Activated CD4-positive, alpha-beta T cell treated with anti-CD3 and anti-CD28 coated beads, Interleukin-2, amount 50 U/mL, for 16 hours (primary cell): ENCODE data around the gene CROCC2.

Source experiments
- DNase-seq: peaks from one replicate; pipeline ENCODE4 v3.0.0-alpha.2; 2020

Gene CROCC2

DNA sequence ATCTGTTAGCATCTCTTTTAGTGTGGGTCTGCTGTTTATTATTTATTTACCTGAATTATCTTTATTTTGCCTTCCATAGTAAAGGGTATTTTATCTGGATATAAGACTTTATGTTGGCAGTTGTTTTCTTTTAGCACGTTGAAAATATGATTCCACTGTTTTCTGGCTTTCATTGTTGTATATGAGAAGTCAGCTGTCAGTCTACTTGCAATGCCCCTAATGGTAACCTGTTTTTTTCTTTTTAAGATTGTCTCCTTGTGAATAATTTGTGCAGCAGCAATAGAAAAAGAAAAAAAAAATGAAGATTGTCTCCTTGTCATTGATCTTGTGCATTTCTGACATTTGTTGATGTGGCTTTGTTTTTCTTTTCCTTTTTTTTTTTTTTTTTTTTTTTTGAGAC lies 119.5 kb downstream of the CROCC2 start:
- no peak for DNase-seq

DNA sequence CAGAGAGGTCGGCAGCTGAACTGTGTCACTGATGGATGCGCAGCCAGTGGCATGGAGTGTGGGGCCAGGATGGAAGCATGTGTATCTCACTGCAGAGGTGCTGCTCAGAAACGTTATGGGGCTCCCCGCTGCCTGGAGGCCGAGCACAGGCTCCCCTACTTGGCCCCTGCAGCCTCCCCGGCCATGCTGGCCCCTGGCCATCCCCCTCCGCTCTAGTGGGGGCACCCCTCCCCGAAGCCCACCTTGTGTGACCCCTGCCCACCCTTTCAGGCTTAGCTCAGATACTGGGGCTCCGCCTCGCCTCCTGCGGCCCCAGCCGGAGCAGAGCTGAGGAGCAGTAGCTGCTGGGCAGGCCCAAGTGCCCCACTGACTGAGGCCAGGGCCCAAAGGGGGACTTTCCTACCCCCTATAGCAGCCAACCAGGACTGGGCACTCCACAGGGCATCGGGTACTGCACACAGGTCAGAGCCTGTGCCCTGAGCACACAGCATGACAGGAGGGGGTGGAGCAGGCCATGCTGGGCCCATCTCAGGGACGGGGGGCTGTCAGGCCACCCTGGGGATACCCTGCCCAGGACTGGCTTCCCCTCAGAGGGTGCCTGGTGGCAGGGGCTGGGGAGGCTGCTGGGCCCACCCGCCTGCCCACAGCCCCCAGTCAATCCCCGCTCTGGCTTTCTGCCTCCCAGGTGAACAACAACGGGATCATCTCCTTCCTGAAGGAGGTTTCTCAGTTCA lies 123.6 kb downstream of the CROCC2 start:
- DNase-seq, result no peak

DNA sequence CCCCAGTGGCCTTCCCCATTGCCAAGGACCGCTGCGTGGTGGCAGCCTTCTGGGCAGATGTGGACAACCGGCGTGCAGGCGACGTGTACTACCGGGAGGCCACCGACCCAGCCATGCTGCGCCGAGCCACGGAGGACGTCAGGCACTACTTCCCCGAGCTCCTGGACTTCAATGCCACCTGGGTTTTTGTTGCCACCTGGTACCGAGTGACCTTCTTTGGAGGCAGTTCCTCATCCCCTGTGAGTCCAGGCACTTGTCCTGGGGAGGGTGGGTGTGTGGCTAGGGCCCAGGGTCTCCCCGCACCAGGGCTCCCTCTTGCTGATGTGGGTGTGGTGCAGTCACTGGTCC lies 124.2 kb downstream of the CROCC2 start:
- no peak for DNase-seq

DNA sequence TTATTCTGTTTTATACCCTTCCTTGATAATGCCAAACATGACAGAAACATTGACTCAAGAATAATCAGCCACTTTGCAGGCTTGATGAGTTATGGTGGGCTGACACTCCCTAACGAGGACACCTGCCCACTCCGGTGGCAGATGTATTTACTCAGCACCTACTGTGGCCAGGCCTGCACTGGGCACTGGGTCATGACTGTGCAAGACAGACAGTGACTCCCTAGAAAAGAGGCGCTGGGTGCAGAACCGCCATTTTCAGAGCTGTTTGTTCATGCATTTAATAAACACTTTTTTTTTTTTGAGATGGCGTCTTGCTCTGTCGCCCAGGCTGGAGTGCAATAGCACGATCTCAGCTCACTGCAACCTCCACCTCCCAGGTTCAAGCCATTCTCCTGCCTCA lies 124.7 kb downstream of the CROCC2 start:
- no peak for DNase-seq

DNA sequence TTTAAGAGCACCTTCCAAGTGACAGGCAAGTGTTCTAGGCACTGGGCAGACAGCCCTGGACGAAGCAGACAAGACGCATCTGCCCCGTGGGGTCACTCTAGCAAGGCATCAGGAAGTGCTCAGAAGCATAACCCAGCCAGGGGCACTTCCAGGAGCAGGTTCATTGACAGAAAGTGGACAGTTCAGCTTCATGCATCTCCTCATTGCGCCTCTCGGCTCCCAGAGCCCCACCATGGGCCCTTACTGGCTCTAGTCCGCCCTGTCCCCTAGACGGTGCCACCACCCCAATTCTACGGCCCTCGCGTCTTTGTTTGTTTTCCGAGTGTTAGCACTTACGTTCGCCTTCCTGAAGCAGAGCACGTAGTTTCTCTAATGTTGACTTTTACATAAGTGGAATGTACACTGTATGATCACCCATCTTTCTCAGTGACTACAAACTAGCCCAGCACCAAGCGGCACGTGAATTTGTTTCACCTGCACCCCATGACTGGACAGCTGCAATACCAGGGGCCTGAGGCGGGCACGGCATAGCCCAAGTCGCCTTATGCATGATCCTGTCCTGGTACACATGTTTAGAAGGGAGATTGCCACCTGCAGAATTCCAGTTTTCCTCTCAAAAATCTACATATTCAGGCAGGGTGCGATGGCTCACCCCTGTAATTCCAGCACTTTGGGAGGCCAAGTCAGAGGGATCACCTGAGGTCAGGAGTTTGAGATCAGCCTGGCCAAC lies 125.5 kb downstream of the CROCC2 start:
- DNase-seq, result no peak

DNA sequence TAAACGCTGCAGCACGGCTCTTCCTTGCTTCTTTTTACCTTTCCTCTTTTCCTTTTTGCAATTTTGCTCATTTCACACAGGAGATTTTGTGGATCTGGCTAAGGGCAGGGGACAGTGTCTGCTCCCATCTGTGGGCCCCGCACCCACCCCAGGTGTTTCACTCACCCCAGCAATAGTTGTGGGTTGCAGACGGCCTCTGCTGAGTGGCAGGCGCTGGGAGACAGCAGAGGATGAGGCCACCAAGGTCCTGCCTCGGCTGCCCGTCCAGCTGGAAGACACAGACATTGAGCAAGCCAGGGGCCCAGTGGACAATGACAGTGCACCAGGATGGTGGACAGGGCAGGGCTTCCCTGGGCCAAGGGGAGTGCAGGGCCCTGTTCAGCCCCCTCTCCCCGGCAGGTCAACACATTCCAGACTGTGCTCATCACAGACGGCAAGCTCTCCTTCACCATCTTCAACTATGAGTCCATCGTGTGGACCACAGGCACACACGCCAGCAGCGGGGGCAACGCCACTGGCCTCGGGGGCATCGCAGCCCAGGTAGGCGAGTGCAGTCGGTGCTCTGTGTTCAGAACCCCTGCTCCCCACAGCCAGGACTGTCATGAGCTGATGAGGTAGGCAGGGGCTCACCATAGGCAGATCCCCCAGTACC lies 127.3 kb downstream of the CROCC2 start:
- DNase-seq, result no peak

DNA sequence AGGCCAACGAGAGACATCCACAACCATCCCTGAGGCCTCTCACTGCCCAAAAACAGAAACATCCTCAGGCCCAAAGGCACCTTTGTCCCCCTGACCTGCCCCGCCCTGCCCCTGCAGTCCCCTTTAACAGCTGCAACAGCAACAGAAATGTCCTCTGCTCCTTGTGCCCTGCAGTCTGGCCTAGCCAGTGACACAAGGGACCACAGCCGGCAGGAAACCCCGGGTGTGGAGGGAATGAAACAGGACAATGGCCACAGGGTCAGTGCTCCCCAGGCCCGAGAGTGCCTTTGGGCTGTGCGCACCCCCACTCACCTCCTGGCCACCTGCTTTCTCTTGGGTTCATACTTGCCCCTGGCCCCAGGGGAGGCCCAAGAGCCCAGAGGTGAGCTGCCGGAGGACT lies 127.9 kb downstream of the CROCC2 start:
- DNase-seq, result no peak

DNA sequence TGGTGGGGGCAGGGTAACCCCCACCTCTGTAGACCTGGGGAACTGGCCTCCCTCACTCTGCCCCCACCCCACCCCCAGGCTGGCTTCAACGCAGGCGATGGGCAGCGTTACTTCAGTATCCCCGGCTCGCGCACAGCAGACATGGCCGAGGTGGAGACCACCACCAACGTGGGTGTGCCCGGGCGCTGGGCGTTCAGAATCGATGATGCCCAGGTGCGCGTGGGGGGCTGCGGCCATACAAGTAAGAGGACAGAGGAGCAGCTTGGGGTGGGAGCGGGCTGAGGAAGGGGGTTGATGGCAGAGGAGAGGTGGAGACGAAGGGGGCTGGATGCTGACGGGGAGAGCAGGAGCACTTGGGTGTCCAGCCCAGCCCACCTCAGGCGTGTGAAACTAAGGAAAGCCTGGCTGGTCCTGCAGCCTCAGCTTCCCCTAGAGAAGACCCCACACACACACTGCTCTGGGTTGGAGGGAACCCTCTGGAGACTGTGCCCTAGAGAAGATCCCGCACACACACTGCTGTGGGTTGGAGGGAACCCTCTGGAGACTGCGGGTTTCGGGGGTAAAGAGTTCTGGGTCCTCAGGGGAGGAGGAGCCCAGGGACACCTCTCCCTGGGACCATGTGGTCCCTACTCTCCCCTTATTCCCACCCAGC lies 128.5 kb downstream of the CROCC2 start:
- no peak for DNase-seq

DNA sequence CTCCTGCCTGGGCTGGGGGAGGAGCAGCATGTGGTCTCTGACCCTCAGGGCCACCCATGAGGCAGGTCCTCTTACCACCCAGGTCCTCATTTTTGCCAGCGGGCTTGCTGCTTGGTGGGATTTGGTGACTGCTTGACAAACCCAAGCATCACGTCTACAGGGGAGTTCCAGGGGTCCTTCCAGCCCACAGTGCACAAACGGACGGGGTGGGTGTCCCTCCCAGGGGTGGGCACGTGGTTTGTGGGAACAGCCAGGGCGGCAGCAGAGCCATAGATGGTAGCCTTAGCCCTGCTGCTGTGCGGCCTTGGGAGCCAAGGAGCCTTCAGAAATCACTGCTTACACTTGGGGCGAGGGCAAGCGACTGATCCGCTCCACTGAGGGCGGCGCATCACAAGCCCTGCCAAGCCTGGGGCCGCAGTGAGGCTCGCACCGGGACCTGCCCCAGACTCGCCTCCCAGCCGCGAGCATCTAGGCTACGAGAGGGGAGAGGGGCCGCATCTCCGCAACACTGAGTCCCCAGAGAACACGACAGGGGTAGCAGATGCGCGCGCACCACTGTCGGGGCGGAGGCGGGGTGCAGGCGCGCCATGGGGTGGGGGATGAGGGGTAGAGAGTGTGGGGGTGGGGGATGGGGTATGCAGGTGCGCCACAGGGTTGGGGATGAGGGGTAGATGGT lies 129.1 kb downstream of the CROCC2 start:
- DNase-seq, result no peak

DNA sequence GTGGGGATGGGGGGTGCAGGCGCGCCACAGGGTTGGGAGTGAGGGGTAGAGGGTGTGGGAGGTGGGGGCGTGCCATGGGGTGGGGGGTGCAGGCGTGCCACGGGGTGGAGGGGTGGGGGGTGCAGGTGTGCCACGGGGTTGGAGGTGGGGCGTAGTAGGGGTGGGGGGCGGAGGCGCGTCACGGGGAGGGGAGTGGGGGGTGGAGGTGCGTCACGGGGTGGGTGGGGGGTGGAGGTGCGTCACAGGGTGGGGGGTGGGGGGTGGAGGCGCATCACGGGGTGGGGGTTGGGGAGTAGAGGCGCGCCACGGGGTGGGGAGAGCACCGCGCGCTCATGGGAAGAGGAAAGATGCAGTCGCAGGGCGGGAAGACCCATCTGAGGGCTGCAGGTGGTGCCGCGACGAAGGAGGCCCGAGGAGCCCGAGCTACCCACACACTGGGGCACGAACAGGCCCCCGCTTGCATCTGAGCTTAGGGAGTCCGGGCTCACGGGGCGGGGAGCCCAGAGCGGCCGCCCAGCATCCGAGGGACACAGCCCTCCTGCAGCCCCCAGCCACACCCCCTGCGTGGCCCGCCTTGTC lies 129.8 kb downstream of the CROCC2 start:
- DNase-seq, result no peak

DNA sequence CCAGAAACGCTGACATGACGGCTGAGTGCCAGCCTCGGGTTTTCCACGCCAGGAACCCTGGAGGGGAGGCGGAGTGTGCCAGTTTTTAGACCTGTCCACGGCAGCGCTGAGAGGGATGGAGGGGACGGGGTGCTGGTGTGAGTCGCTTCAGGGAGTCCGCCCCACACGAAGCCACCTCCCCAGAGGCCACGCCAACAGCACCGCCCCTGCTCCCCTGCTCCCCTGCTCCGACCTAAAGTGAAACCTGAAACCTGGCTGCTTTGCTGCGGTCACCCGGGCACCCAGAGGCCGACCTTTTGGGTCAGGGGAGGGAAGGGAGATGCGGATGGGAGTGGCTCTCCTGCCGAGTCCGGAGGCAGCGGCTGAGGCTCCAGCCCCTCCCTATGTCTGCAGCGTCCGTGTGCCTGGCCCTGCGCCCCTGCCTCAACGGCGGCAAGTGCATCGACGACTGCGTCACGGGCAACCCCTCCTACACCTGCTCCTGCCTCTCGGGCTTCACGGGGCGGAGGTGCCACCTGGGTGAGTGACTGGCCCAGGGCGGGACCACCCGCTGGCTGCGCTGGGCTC lies 130.3 kb downstream of the CROCC2 start:
- DNase-seq, result peak; percentile 48

DNA sequence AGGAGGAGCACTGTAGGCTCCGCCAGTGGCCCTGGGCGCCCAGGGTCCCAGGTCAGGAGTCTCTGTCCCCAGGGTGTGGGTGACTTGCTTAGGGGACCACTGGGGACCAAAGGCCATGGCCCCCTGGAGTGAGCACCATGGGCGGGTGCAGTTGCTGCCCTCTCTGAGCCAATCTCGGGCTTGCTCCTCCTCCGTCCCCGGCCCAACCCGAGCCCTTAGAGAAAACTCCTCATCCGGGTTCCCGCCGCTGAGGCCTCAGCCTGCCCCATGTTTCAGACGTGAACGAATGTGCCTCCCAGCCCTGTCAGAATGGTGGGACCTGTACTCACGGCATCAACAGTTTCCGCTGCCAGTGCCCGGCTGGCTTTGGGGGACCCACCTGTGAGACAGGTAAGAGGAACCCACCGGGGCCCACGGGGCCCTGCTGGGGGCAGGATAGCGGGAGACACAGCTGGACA lies 130.9 kb downstream of the CROCC2 start:
- no peak for DNase-seq

DNA sequence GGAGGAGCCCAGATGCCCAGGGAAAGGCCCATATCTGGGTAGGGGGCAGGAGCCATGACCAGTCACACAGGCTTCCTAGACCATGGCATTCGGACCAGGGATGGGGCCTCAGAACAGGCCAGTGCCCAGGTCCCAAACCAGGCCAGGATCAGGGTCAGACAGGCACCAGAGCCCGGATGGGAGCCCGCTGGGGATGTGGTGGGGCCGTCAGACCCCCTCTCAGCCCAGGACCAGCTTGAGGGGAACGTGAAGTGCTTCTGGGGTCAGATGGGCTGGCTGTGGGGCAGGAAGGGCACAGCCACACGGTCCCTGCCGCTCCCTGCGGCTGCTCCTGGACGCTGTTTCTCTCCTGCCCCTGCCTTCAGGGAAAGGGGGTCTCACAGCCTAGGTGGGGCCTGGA lies 131.4 kb downstream of the CROCC2 start:
- DNase-seq, result no peak

DNA sequence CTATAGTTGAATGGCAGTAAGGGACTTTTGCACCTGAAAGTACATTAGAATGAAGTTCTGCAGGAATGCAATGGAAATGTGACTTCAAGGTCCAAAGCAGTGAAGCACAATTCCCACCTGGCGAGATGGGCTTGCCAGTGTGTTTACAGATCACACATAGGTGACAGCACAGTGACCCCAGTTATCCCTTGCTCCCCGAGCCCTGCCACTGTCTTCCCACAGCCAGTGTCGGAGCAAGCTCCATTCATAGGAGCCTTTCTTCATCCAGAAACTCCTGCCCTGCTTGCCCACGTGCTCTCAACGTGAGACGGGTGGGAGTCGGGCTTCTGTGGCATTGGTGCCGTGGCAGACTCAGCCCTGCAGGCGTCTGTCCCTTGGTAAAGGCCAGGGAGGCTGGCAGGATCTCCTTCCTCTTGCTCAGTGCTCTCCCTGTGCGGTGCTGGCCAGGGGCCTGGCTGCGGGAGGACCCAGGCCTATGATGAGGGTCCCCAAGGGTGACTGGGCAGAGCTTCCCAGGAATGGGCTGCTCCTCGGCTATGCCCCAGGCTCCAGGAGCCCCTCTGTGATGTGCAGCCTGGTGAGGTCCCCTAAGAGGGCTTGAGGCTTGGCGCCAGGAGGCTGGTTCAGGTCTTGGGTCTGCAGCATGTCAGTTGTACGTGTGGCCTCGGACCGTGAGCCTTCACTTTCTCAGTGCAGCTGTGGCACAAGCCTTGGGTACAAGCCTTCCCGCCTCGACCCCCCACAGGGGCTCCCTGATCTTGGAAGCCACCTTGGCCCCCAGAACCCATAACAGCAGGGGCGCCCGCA lies 132.4 kb downstream of the CROCC2 start:
- DNase-seq, result no peak

DNA sequence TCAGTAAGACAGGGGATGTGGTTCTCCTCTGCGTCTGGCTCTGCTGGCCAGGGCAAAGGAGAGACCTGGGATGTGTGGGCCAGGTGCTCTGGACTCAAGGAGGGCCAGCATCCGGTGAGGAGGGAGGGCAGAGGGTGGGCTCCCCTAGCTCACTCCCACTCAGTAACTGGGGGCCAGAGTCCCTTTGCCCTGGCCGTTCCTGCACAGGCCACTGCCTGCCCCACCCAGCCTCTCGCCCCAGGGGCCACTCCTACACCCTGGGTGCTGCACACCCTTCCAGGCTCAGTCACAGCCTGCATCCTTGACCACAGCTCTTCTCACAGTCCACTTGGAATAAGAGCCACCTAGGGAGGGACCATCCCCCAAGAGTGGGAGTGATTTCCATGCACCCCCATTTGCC lies 133.3 kb downstream of the CROCC2 start:
- no peak for DNase-seq

DNA sequence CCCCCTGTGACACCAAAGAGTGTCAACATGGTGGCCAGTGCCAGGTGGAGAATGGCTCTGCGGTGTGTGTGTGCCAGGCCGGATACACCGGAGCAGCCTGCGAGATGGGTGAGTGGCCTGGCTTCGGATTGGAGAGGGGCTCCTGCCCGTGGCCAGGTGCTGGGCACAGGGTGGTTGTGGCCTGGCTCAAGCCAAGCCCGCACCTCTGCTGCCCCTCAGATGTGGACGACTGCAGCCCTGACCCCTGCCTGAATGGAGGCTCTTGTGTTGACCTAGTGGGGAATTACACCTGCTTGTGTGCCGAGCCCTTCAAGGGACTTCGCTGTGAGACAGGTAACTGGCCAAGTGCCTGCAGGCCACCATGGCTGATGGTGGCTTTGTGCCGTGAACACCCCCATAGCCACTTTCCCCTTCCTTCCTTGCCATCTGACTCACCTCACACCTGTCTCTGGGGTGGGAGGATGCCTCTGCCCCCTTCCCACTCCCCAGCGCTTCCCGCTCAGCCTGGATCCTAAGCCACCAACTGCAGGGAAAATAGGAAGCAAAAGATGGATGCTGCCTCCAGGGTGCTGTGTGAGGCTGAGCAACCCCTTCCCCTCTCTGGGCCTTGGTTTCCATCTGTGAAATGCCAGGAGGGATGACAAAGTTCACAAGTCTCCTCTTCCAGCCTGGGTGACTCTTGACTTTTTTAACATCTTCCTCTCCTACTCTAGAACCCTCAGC lies 134.1 kb downstream of the CROCC2 start:
- DNase-seq, result no peak

DNA sequence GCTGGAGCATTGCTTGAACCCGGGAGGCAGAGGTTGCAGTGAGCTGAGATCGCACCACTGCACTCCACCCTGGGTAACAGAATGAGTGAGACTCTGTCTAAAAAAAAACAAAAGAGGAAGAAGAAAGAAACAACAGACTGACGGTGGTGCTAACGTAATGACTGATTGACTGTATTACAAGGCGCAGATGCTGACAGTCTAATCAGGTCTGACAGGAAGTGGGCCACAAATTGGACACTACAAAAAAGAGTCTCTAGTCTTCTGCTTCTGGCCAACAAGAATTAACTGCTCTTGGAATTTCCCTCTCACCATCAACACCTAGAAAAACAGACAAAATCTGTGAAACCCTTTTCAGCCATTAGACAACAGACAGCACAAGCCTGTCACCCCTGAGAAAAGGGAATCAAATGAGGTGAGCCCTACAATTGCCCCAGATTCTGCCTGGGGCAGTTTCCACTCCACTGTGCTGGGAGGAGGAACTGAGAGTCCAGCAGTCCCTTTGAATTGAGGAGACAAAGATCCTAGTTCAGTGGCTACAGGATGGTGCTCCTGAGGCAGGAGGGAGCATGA lies 135.5 kb downstream of the CROCC2 start:
- DNase-seq, result peak; percentile 10
